M059J (cell line): ENCODE results near the gene KBTBD4. TPM values are rescaled to one million over a fixed set of nuclear protein-coding genes. Genes with fewer than 3 reads are reported as not detected.
"Not testable (repeated sequence)": the region's sequence is repeated elsewhere in the genome, so short reads cannot be mapped to it uniquely, and the experiment has no call there.

Experiments
- DNase-seq: peaks from one replicate; pipeline ENCODE4 v3.0.0-alpha.2; 2012; ENCODE audit warnings: low read depth
- total RNA-seq: library from RNA; depleted of rRNA; stranded (reverse); fragments of >200 nt; shearing (Covaris generic); gene quantifications from 2 replicates; pipeline ENCODE4 v1.2.3, GENCODE V29; 2014

KBTBD4 gene
- total RNA-seq, 1 experiment from 2014 or later, result 35.4 TPM

DNA sequence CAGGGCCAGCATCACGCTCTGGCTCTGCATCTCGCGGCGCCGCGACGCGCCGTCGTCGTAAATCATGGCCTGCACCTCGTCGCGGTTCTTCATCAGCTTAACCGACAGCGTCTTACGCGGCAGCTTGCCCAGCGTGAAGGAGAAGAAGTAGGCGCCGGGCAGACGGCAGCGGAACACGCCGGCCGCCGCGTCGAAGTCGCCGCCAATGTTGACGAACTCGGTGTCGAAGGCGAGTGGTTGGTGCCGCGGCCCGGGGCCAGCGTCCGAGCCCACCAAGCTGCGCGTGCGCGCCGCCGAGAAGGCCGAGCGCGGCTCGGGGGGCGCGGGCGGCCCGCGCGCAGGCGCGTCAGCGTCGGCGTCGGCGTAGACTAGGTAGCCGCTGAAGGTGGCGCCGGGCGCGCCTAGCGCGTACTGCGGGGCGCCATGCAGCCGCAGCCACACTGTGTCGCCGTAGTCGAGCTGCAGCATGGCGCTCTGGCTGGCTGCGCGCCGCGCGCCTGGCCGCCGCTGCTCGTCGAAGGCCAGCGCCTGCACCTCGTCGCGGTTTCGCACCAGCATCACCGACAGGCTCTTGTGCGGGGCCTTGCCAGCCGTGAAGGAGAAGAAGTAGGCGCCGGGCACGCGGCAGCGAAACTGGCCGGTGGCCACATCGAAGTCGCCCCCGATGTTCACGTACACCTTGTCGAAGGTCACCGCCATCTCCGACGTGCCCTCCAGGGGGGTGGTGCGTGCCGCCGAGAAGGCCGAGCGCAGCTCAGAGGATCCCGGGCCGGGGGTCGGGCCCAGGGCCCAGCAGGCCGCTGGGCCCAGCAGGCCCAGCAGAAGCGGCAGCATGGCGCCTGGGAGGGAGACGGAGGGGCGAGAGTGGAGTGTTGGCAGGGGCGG, 11.4 kb upstream of the KBTBD4 start:
- no peak for DNase-seq

DNA sequence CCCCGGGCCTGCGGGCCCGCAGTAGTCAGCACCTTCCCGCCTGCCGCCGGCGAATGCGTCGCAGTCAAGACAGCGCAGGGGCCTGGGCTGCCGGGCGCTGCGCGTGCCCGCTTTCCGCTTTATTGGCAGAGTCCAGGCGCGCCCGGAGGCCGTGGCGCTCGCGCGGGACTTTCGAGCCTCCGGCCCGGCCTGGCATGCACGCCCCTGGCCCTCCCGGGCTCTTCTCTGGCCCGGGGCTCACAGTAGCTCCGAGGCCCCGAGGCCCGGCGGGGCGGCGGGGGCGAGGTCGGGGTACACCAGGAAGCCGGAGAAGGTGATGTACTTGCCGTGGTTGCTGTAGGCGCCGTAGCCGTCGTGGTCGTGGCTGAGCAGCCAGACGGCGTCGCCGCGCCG, 10.8 kb upstream of the KBTBD4 start:
- DNase-seq, result no peak

DNA sequence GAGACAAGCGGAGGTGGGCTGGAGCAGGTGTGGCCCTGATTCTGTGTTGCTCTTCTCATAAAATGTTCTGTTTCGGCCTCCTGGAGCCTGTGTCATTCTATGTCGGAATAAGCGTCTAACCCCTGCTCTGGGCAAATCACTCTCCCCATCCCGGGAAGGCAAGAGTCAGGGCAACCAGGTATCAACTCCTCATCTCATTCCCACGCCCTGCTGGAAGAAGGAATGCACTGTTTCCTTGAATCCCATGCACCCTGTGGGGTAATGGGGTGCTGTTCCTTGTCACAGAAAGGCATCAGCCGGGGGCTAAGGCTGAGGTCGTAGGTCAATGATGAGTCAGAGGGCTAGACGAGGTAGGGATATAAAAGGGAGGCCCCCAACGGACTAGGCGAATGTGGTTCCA, 10.3 kb upstream of the KBTBD4 start:
- no peak for DNase-seq

DNA sequence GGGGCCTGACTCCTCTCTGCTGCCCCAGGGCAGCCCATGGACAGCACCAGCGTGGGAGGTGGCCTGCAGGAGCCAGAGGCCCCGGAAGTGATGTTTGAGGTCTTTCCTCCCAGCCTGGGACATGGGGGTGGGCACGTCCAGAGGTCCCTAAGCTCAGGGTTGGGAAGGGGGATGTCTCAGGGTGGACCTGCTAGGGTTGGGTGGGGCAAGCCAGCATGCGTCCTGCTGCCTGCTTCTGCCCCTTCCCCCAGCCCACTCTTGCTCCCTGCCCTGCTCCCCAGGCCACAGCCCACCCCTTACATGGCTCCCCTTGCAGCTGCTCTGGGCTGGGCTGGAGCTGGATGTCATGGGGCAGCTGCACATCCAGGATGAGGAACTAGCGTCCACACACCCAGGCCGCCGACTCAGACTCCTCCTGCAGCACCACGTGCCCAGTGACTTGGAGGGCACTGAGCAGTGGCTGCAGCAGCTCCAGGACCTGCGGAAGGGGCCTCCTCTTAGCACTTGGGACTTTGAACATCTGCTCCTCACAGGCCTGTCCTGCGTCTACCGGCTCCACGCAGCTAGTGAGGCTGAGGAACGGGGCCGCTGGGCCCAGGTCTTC, 9.1 kb upstream of the KBTBD4 start:
- DNase-seq, result no peak

DNA sequence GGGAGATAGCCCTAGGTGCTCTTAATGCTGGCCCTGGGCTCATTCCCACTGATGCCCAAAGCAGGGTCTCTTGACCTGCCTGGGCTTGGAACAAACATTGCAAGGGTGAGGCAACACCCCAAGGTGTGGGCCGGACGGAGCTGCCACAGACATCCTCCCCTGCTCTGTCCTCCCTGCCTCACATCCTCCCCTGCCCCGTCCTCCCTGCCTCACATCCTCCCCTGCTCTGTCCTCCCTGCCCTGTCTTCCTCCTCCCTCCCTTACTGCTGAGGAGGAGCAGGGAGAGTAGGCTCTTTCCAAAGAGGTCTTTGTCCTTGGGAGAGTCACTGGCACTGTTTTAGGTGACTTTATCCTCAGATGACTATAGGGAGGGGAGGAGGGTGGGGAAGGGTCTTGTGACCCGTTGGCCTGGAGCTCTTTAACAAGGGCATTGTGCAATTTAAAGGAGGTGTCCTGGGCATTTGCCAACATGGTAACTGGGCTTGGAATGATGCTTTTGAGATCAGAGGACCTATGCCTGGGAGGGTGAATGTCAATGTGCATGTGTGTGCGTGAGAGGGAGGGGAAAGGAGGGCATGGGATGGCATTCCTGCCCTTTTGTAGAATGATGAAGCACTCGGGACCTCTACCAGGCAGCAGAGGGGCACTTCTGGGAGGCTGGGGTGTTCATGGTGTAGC, 8.4 kb upstream of the KBTBD4 start:
- no peak for DNase-seq

DNA sequence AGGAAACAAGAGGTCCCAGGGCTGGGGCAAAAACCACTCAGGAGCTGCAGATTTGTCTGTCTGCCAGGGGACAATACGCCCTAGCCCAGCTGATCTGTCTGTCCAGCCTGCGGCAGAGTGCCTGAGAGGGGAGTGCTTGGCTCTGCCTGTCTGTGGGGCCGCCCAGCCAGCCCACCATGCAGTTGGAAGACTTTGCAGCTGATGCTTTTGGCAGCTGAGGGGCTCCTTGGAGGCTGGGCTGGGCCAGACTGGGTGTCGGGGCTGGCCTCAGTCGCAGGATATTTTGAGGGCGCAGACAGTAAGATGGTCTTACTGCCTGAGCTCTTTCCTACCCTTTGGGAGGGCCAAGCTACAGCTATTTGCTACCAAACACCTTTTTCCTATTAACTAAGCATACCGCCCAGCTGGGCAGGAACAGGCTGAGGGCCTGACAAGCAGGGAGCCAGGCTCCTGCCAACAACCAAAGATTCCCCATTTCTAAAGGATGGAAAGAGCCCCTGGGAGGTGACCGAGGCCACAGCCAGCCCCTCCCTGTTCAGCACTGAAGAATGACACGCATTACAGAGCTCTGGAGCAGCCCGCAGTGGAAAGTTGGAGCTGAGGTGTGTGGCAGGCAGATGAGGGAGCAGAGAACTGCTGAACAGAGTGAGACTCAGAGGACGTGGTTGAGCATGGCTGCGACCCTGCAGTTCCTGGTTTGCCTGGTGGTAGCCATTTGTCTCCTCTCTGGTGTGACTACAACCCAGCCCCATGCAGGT, 7.5 kb upstream of the KBTBD4 start, which contains the start of gene FAM180B:
FAM180B (plus strand) TSS at position 581 of the 758 bp plus-strand sequence; CDS start at position 672, 91 bp downstream.
- DNase-seq, result no peak

DNA sequence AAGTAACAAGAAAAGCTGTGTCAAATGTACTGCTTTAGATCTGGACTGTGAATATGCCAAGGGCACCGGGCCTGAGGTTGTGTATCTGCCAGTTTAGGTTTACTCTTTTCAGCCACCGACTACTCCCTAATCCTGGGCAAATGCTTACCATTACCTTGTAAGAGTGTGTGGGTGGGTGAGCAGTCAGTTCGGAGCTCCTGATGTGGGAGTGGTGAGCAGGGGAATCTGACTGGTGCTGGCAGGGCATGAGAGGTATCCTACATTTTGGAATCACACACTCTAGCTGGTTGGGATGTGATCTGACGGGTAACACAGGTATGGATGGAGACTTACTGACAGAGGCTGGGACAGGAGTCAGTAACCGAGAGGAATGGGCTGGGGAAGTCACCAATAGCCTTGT, 5.1 kb upstream of the KBTBD4 start:
- no peak for DNase-seq

DNA sequence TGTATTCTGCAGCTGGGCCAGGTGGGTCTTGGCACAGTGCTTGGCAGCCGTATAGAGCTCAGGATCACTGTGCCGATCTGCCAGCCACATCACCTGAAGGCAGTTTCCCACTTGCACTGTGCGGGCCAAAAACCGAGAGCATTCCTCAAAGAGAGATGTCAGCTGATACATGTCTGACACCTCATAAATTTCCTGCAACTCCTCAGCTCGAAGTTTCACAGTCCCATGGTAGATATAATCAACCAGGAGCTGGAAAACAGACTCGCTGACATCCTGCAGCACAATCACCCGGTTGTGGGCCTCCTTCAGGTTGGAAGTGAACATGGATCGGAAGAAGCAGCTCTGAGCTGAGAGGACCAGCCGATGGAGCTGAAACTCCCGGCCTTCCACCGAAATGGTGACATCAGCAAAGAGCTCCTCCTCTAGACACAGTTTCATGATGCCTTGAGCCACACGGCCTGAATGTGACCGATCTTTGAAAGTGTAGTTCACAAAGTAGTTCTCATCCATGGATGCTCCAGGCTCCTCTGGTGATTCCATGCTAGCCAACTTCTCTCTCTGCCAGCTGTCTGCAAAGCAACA, 1.2 kb downstream of the KBTBD4 start:
- DNase-seq, result no peak

DNA sequence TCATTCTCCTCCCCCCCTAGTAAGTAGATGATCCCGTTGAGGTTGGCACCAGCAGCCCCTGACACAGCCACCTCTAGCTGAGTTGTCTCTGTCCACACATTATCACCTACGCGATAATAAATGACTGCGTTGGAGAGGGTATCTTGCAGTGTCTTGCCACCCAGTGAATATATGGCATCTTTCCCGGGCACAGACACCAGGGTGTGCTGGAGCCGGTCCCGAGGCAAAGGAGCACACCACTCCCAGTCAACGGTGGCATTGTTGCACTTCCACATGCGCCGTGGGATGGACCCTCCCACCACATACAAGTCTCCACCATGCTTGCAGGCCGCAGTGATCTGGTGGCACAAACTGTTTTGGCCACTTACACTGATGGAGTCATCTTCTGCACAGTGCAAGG, 5.4 kb downstream of the KBTBD4 start:
- no peak for DNase-seq

DNA sequence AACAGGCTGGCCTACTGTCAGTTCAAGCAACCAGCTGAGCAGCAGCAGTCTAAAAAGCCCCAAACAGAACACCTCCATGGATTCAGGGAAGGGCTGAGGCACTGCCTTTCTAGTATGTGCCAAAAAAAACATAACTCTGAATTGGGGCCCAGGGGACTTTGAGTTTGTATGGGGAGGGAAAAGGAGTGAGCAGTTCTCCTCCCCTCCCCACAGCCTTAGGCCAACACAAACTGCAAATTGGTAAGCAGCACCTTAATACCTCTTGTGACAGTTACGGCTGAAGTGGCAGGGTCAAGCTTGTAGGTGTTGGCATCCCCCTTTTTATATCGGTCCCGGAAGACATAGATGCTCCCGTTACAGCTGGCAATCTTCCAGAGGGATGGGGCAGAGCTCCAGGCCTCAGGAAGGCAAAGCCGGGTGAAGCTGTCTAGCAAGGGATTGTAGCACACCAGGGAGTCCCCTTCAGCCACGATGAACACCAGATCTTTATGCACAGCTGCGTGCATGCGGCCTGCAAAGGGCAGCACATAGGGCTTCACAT, 6.0 kb downstream of the KBTBD4 start:
- no peak for DNase-seq

DNA sequence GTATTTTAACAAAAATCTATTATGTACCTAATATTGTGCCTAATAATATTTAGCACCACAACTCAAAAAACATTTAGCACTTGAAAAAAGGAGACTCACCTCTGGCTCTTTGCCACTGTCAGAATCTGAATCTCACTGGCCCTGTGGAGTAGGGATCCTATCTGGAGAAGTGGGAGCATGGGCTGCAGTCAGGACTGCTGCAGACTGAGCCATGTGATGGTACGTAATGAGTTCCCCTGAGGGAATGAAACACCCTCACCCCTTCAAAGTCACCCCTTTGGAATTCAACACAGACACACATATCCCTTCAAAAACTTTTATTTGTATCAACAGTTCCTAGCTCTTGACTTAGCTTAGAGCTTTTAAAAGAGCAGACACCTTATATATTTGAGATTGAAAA, 6.9 kb downstream of the KBTBD4 start:
- peak; percentile 81 for DNase-seq

DNA sequence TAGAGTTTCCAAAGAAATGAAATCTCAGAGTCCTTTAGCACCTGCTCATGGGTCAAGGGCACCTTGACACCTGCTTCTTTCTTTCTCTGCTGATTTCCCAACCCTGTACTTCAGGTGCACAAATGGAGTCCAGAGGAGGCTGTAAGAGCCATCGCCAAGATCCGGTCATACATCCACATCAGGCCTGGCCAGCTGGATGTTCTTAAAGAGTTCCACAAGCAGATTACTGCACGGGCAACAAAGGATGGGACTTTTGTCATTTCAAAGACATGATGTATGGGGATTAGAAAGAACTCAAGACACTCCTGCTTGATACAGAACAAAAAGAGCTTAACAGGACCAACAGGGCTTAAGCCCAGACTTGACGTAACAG, 7.4 kb downstream of the KBTBD4 start:
- DNase-seq, result no peak

DNA sequence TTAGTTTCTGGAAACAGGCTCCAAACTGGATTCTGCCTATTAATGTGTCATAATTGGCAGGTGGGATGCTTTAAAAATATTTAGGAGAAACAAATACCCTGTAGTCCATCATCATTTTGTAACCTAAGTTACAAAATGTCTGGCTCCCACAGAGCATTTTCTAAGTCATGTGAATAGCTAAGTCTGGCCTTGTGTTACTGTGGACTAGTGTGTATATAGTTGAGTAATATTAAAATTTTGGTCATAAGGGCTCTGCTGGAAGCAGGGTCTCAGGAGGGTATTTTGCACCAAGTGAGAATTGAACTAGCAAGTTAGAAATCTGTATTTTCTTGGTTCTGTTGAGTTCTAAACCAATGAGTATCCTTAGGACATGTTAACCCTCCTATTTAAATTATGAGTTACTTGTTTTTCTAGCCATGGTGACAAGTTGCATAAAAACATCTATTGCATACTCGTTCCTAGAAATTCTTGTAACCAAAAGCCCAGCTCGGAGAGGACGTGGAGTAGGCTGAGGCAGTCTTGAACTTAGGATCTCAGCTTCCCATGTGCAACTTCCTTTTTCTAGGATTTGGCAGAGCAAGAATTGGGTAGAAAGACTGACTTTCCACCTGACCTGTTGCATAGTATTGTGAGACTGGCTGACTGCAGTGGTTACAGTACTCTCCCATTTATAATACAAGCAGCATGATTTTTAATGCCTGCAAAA, 8.0 kb downstream of the KBTBD4 start:
- no peak for DNase-seq

DNA sequence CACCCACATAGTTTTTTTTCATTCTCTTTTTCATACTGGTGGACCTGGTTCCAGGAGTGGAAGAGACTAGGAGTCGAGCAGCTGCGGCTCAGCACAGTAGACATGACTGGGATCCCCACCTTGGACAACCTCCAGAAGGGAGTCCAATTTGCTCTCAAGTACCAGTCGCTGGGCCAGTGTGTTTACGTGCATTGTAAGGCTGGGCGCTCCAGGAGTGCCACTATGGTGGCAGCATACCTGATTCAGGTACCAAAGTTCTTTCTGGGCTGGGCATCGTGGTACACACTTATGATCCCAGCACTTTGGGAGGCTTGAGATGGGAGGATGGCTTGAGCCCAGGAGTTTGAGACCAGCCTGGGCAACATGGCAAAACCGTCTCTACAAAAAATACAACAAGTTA, 9.1 kb downstream of the KBTBD4 start:
- DNase-seq, result no peak

DNA sequence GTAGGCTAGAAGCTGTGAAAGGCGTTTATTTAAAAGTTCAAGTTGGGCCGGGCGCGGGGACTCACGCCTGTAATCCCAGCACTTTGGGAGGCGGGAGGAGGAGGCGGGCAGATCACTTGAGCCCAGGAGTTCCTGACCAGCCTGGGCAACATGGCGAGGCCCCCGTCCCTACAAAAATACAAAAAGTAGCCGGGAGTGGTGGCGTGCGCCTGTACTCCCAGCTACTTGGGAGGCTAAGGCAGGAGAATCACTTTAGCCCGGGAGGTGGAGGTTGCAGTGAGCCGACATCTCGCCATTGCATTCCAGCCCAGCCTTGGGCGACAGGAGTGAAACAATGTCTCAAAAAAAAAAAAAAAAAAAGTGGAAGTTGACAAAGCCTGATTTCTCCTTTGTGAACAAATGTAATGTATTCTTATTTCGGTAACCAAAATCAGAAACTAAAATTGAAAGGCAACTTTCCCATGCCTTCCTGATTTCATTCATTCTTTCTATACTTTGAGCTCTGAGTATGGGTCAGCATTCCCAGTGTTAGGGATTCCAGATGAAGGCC, 12.5 kb downstream of the KBTBD4 start:
- peak; percentile 38 for DNase-seq

DNA sequence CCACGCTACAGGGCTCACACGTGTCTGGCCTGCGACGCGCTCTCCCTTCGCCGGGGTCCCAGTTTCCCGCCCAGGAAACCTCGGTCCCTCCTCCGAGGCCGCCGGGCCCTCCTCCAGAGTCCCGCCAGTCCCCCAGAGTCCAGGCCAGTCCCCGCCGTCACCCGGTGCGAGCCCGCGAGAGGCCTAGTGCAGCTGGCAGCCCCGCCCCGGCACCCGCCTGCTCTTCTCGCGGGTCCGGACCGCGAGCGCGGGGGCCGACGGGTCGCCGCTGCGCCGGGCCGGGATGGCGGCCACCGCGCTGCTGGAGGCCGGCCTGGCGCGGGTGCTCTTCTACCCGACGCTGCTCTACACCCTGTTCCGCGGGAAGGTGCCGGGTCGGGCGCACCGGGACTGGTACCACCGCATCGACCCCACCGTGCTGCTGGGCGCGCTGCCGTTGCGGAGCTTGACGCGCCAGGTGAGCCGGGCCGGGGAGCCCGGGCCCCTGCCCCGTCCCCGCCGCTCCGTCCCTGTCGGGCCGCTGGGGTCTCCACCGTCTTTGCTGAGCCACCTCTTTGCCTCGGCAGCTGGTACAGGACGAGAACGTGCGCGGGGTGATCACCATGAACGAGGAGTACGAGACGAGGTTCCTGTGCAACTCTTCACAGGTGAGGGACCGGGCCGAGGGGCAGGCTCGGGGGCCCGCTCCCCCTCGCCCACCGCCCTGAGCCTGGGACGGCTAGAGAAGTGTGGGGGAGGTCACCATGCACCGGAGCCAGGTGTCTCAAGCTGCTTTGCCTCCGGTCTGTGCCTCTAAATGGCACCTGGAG, 13.2 kb downstream of the KBTBD4 start, which contains the start of gene PTPMT1:
PTPMT1 (plus strand) TSS at position 260 of the 809 bp plus-strand sequence; CDS start at position 284, 24 bp downstream.
- DNase-seq, result peak; percentile 76

DNA sequence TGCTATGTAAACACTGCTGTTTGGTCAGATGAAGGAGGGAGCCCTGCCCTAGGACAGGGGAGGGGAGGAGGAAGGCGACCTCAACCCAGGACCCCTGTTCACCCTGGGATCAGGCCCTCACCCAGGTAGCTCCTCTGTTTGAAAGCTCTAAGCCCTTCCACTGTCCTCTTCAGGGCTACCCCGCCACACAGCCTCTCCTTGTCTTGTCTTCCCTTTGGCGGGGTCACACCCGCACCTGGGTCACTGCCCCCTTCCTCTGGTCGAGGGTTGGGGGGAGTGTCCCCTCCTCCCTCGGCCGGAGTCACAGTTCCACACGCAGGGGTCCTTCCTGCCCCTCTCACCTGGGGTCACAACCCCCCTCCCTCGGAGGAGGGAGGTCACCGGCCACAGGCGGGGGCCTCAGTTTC, 13.8 kb downstream of the KBTBD4 start:
- no peak for DNase-seq

DNA sequence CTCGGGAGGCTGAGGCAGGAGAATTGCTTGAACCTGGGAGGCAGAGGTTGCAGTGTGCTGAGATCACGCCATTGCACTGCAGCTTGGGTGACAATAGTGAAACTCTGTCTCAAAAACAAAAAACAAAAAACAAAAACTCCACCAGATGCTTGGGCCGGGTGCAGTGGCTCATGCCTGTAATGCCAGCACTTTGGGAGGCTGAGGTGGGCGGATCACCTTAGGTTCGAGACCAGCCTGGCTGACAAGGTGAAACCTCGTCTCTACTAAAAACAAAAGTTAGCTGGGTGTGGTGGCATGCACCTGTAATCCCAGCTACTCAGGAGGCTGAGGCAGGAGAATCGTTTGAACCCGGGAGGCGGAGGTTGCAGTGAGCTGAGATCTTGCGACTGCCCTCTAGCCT, 14.4 kb downstream of the KBTBD4 start:
- DNase-seq, result not testable (repeated sequence)

DNA sequence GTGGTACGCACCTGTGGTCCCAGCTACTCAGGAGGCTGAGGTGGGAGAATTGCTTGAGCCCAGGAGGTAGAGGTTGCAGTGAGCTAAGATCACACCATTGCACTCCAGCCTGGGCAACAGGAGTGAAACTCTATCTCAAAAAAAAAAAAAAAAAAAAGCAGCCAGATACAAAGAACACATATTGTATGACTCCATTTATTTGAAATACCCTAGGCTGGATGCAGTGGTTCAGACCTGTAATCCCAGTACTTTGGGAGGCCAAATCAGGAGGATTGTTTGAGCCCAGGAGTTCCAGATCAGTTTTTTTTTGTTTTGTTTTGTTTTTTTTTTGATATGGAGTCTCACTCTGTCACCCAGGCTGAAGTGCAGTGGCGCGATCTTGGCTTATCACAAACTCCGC, 16.4 kb downstream of the KBTBD4 start:
- DNase-seq, result not testable (repeated sequence)
